K562 (cell line): ENCODE data around the gene HES3. TPM values are rescaled to one million over a fixed set of nuclear protein-coding genes. Genes with fewer than 3 reads are reported as not detected.

Experiments used
- CCNT2 ChIP-seq: IDR thresholded peaks from 2 replicates; pipeline ENCODE4 v1.6.1; 2011; ENCODE audit warnings: borderline replicate concordance, low read depth, mild to moderate bottlenecking, moderate library complexity, mixed read lengths, low read length; ENCODE audit not compliant: insufficient read length; ENCODE audit errors: extremely low read depth
- GTF2E2 ChIP-seq: fragments of 200-800 bp; sonication (Bioruptor generic); IDR thresholded peaks from 2 replicates; pipeline ENCODE4 v1.6.1; 2016; ENCODE audit warnings: missing genetic modification characterization, missing compliant biosample characterization
- HCFC1 ChIP-seq: IDR thresholded peaks from 2 replicates; pipeline ENCODE4 v1.6.1; 2012; ENCODE audit warnings: low read depth, low read length, improper control_type of control experiment
- MAZ ChIP-seq, 2 experiments: fragments of 450-650 bp in 1 of 2; sonication (generic) in 1 of 2; formaldehyde crosslinking; IDR thresholded peaks in 1 of 2; conservative IDR thresholded peaks in 1 of 2; 2 replicates each; pipeline versions ENCODE4 v1.4.0 to v1.5.0; 2020; ENCODE audit warnings: mild to moderate bottlenecking in 1 of 2, missing genetic modification reagents in 1 of 2
- MGA ChIP-seq: fragments of 450-650 bp; IDR thresholded peaks from 2 replicates; pipeline ENCODE4 v1.6.1; 2016; ENCODE audit warnings: mild to moderate bottlenecking, moderate library complexity
- NFRKB ChIP-seq: fragments of 450-650 bp; IDR thresholded peaks from 2 replicates; pipeline ENCODE4 v1.6.1; 2016; ENCODE audit warnings: low read depth
- RBM14 ChIP-seq: fragments of 200-400 bp; formaldehyde crosslinking; IDR thresholded peaks from 2 replicates; pipeline ENCODE4 v1.6.1; 2018; ENCODE audit warnings: low read depth, mild to moderate bottlenecking, low read length, moderate library complexity, borderline replicate concordance; ENCODE audit not compliant: insufficient read depth
- U2AF1 ChIP-seq: fragments of 200-400 bp; formaldehyde crosslinking; optimal IDR thresholded peaks from 2 replicates; pipeline ENCODE3; 2017; ENCODE audit warnings: mild to moderate bottlenecking, low read depth, low read length, moderate library complexity
- XRCC5 ChIP-seq: fragments of 200-400 bp; formaldehyde crosslinking; IDR thresholded peaks from 2 replicates; pipeline ENCODE4 v1.6.1; 2017; ENCODE audit warnings: low read depth, mild to moderate bottlenecking, low read length
- ZNF699 ChIP-seq: fragments of 250-450 bp; sonication (Bioruptor Pico); IDR thresholded peaks from 2 replicates; pipeline ENCODE4 v1.8.0; 2021; ENCODE audit warnings: mild to moderate bottlenecking, moderate library complexity; ENCODE audit not compliant: insufficient replicate concordance
- polyA plus RNA-seq, 8 experiments: library from polyadenylated mRNA; depleted of rRNA in 4 of 8; stranded (reverse) in 5 of 8; unstranded in 3 of 8; fragments of >200 nt; fragmentation: Nextera tagmentation in 2 of 8; fragmentation: Illumina TruSeq in 1 of 8; extraction: Ambion mirVana in 2 of 8; extraction: Trizol in 1 of 8; gene quantifications; 2 replicates each; pipeline versions ENCODE4 v1.2.1 to v1.2.3, GENCODE V29; 2011 to 2014; ENCODE audit warnings: inconsistent platforms in 1 of 8, missing spikeins in 1 of 8
- total RNA-seq, 7 experiments: library from RNA; depleted of rRNA in 6 of 7; stranded (reverse); fragments of >200 nt in 6 of 7; fragmentation: Illumina TruSeq in 2 of 7; extraction: Trizol in 2 of 7; gene quantifications; 2 replicates each; pipeline versions ENCODE4 v1.2.1 to v1.2.3, GENCODE V29; 2011 to 2021; ENCODE audit warnings: low replicate concordance in 1 of 7
- TF ChIP-seq, protein P1 (sequence below): fragments of 250-450 bp; sonication (Bioruptor Pico); IDR thresholded peaks from 2 replicates; pipeline ENCODE4 v1.8.0; 2022; ENCODE audit warnings: moderate library complexity, mild to moderate bottlenecking, inconsistent platforms

Gene HES3
- total and polyA plus RNA-seq, 9 of the 15 experiments (the other 6 are each of a cell fraction or from before 2014, with no cell fraction given), result not detected

DNA sequence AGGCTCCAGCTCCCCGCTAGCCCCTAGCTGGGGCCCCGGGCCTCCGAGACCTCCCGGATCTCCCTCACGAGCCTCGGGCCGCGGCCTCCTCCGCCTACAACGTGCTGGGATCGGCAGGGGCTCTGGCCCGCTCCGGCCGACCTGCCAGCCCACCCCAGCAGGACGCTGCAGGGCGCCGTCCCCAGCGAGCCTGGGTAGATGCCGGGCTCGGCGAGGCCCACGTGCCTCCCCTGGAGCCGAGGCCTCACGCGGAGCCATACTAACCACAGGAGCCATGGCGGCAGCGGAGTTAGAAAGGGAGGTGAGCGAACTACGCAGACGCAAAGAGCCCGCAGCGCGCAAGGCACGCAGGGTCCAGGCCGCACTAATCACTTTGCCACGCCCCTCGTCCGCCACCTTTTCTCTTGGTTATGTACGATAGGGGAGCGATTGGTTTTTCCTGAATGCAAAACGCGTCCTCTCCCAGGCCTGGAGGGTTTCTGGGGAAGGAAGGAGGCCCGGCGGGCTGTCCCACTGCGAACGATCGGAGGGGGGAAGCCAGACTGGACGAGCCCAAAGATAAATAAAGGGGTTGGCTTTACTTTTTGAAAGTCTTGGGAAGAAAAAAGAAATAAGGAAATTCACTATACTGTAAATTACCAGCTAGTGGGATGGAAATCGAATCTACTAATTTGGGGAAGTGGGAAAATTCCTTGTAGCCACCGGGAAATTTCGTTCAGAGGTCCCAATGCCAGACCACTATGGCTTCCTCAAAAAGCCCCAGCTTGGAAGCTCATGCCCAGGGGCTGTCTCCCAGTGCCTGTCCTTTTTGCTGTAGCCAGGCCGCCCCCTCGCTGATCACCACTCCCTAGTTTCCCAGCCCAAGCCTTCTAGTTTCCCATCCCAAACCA is 44.4 kb upstream of the HES3 start, which contains the start of gene RPL22 (continued):
- TF ChIP-seq MGA (peak; percentile 71; the same call in 1 of the 2 replicates), HCFC1 (peak; percentile 83), NFRKB (peak; percentile 84), CCNT2 (peak; percentile 51), XRCC5 (peak; percentile 99), U2AF1 (peak; percentile 80), GTF2E2 (tag) (peak; percentile 97), RBM14 (no peak), ZNF699 (CRISPR knock-in tag) (no peak), MAZ (CRISPR knock-in tag; conservative IDR thresholded peaks at IDR 0.05 in 1 of 2, IDR thresholded peaks at IDR 0.05 in 1 of 2) (peak; percentile 82 to 85)
- TF ChIP-seq, protein P1, sequence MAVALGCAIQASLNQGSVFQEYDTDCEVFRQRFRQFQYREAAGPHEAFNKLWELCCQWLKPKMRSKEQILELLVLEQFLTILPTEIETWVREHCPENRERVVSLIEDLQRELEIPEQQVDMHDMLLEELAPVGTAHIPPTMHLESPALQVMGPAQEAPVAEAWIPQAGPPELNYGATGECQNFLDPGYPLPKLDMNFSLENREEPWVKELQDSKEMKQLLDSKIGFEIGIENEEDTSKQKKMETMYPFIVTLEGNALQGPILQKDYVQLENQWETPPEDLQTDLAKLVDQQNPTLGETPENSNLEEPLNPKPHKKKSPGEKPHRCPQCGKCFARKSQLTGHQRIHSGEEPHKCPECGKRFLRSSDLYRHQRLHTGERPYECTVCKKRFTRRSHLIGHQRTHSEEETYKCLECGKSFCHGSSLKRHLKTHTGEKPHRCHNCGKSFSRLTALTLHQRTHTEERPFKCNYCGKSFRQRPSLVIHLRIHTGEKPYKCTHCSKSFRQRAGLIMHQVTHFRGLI (CRISPR knock-in tag), result no peak
